GM18909 (cell line): ENCODE data around the gene ACER1.
"Not testable (repeated sequence)": the region's sequence is repeated elsewhere in the genome, so short reads cannot be mapped to it uniquely, and the experiment has no call there.

ENCODE experiments used
- ATAC-seq: cut with Tn5 transposase; IDR thresholded peaks from one replicate; pipeline ENCODE4 v1.9.1; 2021; ENCODE audit warnings: mild to moderate bottlenecking; ENCODE audit not compliant: unreplicated experiment, poor library complexity

The ACER1 gene

DNA sequence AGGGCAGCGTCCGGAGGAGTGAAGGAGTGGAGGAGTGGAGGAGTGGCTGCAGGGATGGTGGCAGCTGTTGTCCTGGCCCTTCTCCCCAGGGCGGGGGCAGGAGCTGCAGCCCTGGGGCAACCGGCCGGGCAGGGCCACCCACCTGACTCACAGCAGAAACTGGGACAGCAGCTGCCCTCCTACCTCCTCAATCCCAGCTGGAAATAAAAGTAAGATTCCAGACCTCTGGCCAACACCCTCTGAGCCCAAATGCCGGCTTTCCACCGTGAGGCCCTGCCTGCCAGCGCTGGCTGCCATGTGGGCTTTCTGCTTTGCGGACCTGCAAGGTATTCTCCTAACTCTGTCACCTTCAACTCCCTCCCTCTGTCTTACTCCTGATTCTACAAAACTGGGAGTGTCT lies 24.6 kb upstream of the ACER1 start:
- no peak for ATAC-seq

GRCh38 chr19:6357174-6357573 lies 23.8 kb upstream of the ACER1 start:
- ATAC-seq, result no peak

DNA sequence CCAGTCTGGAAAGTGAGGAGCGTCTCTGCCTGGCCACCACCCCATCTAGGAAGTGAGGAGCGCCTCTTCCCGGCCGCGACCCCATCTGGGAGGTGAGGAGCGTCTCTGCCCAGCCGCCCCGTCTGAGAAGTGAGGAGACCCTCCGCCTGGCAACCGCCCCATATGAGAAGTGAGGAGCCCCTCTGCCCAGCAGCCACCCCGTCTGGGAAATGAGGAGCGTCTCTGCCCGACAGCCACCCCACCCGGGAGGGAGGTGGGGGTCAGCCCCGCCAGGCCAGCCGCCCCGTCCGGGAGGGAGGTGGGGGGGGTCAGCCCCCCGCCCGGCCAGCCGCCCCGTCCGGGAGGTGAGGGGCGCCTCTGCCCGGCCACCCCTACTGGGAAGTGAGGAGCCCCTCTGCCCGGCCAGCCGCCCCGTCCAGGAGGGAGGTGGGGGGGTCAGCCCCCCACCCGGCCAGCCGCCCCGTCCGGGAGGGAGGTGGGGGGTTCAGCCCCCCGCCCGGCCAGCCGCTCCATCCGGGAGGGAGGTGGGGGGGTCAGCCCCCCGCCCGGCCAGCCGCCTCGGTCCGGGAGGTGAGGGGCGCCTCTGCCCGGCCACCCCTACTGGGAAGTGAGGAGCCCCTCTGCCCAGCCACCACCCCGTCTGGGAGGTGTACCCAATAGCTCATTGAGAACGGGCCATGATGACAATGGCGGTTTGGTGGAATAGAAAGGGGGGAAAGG lies 22.1 kb upstream of the ACER1 start:
- not testable (repeated sequence) for ATAC-seq

DNA sequence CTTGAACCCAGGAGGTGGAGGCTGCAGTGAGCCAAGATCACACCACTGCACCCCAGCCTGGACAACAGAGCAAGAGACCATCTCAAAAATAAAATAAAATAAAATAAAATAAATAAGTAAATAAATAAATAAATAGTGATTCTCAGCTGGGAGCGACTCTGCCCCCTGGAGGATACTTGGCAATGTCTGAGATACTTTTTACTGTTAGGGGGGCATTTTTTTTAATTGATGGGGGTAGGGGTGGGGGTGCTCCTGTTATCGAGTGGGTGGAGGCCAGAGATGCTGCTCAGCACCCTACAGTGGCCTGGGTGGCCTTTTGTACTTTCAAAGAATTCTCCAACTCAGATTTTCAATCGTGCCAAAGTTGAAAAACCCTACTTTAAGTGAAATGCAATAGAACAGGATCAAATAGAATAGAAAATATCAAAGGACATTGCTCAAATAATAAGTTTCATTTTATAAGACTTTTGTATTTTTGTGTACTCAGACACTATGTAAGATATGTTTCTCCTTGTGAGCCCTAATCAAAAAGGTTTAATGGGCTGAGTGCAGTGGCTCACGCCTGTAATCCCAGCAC lies 20.8 kb upstream of the ACER1 start:
- no peak for ATAC-seq

- no peak for ATAC-seq
These were observed 19.2 kb upstream of the ACER1 start for GRCh38 chr19:6352381-6353165.

DNA sequence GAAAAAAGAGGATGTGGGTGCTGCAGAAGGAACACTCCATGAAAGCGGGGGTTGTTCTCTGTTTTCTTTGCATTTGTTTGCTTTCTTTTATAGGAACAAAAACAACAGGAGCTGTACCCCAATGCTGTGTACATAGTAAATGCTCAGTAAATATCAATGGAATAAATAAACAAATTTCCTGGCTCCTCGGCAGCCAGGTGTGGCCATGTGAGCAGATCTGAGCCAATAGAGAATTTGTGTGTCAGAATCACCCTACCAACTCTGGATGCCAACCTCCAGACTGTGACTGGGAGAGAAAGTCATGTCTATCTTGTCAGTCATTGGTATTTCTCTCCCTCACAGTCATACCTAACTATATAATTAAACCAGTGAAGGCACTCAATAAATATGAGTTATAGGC lies 17.3 kb upstream of the ACER1 start:
- ATAC-seq, result no peak

DNA sequence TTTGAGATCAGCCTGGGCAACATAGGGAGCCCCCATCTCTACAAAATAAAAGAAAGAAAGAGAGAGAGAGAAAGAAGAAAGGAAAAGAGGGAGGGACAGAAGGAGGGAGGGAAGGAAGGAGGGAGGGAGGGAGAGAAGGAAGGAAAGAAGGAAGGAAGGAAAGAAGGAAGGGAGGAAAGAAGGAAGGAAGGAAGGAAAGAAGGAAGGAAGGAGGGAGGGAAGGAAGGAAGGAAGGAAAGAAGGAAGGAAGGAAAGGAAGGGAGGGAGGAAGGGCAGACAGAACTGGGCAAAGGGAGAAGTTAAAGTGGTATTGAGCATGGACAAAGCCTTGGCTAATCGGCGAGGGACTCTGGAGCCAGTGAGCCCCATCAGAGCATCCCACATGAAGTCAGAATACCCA lies 15.9 kb upstream of the ACER1 start:
- ATAC-seq, result not testable (repeated sequence)

GRCh38 chr19:6343462-6343861 lies 10.1 kb upstream of the ACER1 start:
- ATAC-seq, result no peak

DNA sequence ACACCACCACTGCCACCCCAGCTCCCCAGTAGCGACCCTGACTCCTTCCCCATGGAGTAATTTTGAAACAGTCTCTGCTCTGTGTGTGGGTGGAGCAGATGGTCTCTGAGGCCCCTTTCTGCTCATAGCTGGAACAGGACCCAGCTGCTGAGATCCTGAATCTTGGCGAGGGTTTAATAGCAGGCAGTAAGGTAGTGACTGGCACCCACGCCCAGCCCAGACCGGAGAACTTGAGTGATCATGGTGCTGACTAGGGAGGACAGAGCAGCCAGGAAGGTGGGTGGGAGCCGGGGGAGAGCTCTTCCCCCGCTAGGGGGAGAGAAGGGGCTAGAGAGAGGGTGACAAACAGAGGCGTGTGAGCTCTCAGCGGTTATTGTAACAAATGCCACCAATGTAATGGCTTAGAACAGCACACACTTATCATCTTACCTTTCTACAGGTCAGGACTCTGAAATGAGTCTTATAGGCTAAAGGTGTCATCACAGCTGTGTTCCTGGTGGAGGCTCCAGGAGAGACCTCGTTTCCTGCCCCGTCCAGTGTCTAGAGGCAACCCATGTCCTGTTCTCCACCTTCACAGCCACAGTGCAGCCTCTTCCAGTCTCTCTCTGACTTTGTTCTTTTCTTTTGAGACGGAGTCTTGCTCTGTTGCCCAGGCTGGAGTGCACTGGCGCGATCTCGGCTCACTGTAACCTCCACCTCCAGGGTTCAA lies 7.2 kb upstream of the ACER1 start:
- no peak for ATAC-seq

DNA sequence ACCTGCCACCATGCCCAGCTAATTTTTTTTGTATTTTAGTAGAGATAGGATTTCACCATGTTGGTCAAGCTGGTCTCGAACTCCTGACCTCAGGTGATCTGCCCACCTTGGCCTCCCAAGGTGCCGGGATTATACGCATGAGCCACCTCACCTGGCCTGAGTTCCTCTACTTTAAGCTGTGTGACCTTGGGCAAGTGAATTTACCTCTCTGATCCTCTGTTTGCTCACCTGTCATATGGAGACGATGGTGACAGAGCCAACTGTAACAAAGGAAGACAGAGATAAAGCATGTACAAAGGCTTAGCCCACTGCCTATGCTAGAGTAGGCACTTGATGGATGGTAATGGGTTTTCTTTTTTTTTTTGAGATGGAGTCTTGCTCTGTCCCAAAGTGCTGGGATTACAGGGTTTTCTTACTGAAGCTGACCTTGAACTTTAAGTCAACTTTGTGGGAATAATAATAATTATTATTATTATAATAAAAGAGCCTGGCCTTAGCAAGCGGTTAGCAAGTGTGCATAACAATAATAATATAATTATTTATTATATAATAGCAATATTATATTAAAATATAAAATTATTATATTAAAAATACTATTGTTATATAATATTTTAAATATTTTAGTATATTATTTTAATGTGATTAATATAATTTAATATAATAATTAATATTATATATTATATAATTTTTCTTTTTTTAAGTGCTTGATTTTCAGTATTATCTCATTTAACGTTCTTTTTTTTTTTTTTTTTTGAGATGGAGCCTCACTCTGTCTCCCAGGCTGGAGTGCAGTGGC lies 1.3 kb upstream of the ACER1 start:
- no peak for ATAC-seq

GRCh38 chr19:6326815-6327214 lies 6.6 kb downstream of the ACER1 start:
- no peak for ATAC-seq

GRCh38 chr19:6325614-6326013 lies 7.8 kb downstream of the ACER1 start:
- ATAC-seq, result no peak

GRCh38 chr19:6324757-6325156 lies 8.7 kb downstream of the ACER1 start:
- ATAC-seq, result no peak

DNA sequence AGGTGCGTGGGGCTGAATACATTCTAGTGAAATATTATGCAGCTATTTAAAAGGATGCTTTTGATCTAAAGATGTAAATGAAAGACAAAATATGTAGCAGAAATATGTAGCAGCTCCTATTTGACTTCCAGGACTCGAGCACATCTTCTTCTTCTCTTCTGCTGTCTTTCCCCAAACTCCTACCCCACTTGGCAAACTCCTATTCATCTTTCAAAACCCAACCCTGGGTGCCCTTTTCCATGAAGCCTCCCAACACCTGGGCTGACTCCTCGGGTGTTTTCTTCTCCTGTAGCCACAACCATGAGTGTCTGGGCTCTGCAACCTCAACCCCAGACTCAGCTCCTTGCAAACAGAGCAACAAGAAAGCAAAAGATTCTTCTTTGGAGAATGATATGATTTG lies 11.1 kb downstream of the ACER1 start:
- no peak for ATAC-seq

GRCh38 chr19:6319376-6319775 lies 14.0 kb downstream of the ACER1 start:
- no peak for ATAC-seq

DNA sequence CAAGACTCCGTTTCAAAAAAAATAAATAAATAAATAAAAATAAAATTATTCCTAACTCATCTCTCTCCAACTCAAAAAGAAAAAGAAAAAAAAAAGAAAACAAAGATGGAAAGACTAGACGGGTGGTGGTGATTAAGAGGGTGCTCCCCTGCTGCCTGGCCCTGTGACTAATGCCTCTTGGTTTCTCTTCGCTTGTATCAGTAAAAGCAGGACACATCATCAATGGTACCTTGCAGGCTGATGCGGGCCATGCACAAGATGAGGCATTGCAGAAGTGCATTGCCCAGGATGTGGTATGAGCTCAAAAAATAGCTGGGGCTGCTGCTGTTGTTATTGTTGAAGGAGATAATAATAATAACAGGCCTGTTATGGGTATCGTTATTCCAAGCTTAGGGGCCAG lies 14.6 kb downstream of the ACER1 start:
- no peak for ATAC-seq

DNA sequence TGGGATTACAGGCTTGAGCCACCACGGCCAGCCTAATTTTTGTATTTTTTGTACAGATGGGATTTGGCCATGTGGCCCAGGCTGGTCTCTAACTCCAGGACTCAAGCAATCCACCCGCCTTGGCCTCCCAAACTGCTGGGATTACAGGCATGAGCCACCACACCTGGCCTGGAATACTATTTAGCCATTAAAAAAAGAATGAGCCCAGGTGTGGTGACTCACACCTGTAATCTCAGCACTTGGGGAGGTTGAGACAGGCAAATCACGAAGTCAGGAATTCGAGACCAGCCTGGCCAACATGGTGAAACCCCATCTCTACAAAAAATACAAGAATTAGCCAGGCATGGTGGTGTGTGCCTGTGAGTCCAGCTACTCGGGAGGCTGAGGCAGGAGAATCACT lies 17.8 kb downstream of the ACER1 start:
- not testable (repeated sequence) for ATAC-seq

DNA sequence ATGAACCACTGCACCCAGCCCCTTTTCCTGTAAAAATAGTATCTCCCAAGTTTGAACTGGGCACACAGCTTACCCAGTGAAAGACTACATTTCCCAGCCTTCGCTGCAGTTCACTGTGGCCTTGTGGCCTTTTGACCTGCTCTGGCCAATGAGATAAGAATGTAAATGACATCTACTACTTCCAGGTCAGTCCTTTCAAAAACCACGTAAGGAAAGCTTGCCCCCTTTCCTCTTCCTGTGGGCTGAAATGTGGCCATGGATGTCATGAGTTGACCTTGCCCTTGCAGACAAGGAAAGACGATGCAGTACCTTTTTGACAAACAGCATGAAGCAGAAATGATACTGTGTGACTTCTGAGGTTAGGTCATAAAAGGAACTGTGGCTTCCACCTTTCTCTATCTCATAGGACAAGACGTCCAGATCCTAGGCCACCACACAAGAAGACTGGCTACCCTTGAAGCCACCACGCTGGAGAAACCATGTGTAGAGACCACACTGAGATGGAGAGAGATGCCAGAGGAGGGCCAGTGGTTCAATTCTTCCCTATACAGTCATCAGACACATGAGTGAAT lies 19.9 kb downstream of the ACER1 start:
- ATAC-seq, result no peak

GRCh38 chr19:6312018-6312417 lies 21.4 kb downstream of the ACER1 start:
- ATAC-seq, result no peak

DNA sequence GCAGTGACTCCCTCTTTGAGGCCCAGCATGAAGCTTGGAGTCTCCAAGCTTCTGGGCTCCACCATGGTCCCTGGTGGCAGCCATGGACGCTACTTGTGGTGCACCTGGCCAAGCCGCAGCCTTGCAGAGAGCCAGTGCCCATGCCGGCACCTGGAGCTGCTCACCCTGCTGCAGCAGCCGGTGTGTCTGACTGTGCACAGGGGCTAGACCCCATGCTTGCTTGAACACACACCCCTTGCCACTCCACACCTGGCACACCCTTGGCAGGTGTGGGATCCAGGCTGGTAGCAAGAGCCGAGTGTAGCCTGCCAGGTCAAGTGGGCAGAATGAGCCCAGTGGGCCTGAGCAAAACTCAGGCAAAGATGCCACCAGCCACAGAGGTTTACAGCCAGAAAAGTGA lies 35.0 kb downstream of the ACER1 start:
- no peak for ATAC-seq
